22Rv1 (cell line): Measurements from ENCODE around the gene AMPD3.

Experiments
- ZFX ChIP-seq: fragments of 450-650 bp; IDR thresholded peaks from 2 replicates; pipeline ENCODE4 v1.6.1; 2017; ENCODE audit warnings: antibody characterized with exemption, borderline replicate concordance
- TF ChIP-seq, protein P1 (sequence below): fragments of 450-650 bp; IDR thresholded peaks from 2 replicates; pipeline ENCODE4 v1.5.1; 2017; ENCODE audit warnings: mild to moderate bottlenecking

DNA sequence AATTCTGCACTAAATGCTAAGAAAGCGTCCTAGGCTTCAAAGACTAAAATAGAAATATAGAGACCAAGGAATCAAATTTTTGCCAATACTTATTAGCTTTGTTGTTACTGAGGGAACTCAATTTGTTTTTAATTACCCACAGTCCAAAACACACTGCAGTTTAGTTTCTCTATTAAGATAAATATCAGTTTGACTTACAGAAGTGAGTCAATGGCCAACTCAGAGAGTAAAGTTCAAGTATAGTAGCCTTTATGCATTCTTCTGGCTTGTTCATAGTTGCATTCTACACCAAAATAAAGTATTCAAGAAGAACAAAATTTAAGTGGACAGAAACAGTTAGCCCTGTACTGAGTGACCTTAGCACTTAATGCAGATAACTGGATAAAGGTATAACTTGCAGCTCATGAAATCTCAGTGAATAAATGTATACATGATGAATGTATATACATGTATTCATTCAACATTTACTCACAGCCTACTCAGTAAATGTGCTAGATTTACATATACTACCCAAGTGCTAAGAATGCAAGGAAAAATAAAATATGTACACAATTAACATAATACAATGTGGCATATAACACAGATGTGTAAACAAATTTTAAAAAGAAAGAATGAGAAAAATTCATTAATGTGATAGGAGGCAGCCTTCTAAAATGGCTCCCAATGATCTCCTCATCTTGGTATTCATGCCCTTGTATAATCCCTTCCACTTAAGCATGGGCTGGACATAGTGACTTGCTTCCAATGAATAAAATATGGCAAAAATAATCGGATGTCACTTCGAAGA lies 95.6 kb downstream of the AMPD3 start:
- TF ChIP-seq, protein P1, sequence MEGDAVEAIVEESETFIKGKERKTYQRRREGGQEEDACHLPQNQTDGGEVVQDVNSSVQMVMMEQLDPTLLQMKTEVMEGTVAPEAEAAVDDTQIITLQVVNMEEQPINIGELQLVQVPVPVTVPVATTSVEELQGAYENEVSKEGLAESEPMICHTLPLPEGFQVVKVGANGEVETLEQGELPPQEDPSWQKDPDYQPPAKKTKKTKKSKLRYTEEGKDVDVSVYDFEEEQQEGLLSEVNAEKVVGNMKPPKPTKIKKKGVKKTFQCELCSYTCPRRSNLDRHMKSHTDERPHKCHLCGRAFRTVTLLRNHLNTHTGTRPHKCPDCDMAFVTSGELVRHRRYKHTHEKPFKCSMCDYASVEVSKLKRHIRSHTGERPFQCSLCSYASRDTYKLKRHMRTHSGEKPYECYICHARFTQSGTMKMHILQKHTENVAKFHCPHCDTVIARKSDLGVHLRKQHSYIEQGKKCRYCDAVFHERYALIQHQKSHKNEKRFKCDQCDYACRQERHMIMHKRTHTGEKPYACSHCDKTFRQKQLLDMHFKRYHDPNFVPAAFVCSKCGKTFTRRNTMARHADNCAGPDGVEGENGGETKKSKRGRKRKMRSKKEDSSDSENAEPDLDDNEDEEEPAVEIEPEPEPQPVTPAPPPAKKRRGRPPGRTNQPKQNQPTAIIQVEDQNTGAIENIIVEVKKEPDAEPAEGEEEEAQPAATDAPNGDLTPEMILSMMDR, result no peak
- TF ChIP-seq ZFX, result no peak
